HepG2 (cell line): ENCODE data around the gene NAMPT. TPM values are rescaled to one million over a fixed set of nuclear protein-coding genes. Genes with fewer than 3 reads are reported as not detected.

ENCODE experiments used
- ATAC-seq: fragments of 200-7000 bp; cut with Tn5 transposase; 3 replicates; pipeline ENCODE4 v1.9.1; 2020; ENCODE audit warnings: mild to moderate bottlenecking, moderate library complexity
- BruUV-seq: library from RNA; stranded (reverse); fragments of 400-500 nt; replicated peaks from 2 replicates; lab custom pipeline; 2021; lab: Mats Ljungman, UMichigan
- CTCF ChIA-PET: fragments of 300-600 bp; formaldehyde crosslinking; extraction: SDS; loops from one replicate; lab custom pipeline; 2021; ENCODE audit warnings: low total read pairs, inconsistent platforms, low intra/inter-chr PET ratio; lab: Yijun Ruan, JAX
- POLR2A ChIA-PET: fragments of 350-600 bp; sonication (Branson Sonifier 250); formaldehyde crosslinking; loops from one replicate; lab custom pipeline; 2020; ENCODE audit warnings: antibody characterized with exemption, inconsistent platforms; lab: Yijun Ruan, JAX
- DNase-seq: peaks from one replicate; pipeline ENCODE4 v3.0.0-alpha.2; 2015; ENCODE audit warnings: low spot score
- FAIRE-seq: peaks from 3 replicates; lab custom pipeline; 2011; peaks lifted over from hg19 to GRCh38; lab: Jason Lieb, UNC
- H2AFZ ChIP-seq: one replicate; pipeline ENCODE4 v1.6.1; 2011; ENCODE audit warnings: low read length, inconsistent platforms
- H3K27ac ChIP-seq: fragments of 300-600 bp; 3 replicates; pipeline ENCODE4 v1.8.0; 2011; ENCODE audit warnings: mixed run types, mild to moderate bottlenecking, mixed read lengths, low read length, inconsistent platforms; ENCODE audit not compliant: insufficient read depth; ENCODE audit errors: extremely low read length
- H3K27me3 ChIP-seq, 2 experiments: fragments of 200-600 bp in 1 of 2; 2 replicates in 1 of 2; 3 replicates in 1 of 2; pipeline versions ENCODE4 v1.6.0 to v1.8.0; 2011; ENCODE audit warnings: low read length in 2 of 2, mild to moderate bottlenecking in 2 of 2, moderate library complexity in 2 of 2, inconsistent platforms in 1 of 2; ENCODE audit not compliant: insufficient read depth in 2 of 2, control insufficient read depth in 1 of 2
- H3K36me3 ChIP-seq, 2 experiments: fragments of 200-600 bp in 1 of 2; replicated peaks in 1 of 2; 2 replicates in 1 of 2; 3 replicates in 1 of 2; pipeline versions ENCODE4 v1.5.1 to v1.8.0; 2011; ENCODE audit warnings: low read length in 2 of 2, inconsistent platforms in 1 of 2; ENCODE audit not compliant: insufficient read depth in 2 of 2, control insufficient read depth in 1 of 2
- H3K4me1 ChIP-seq: 2 replicates; pipeline ENCODE4 v1.5.1; 2012; ENCODE audit warnings: low read length, inconsistent platforms; ENCODE audit not compliant: insufficient read depth
- H3K4me2 ChIP-seq: 2 replicates; pipeline ENCODE4 v1.6.0; 2011; ENCODE audit warnings: low read depth, low read length, inconsistent platforms
- H3K4me3 ChIP-seq, 3 experiments: fragments of 200-600 bp in 1 of 3; sonication (generic), shearing (Covaris generic) in 1 of 3; replicated peaks in 1 of 3; 2 replicates each; pipeline ENCODE4 v1.5.1; 2011 to 2016; ENCODE audit warnings: low read length in 3 of 3, inconsistent platforms in 2 of 3, low read depth in 2 of 3, mild to moderate bottlenecking in 2 of 3, control low read depth in 1 of 3, mixed read lengths in 1 of 3; ENCODE audit not compliant: insufficient read depth in 1 of 3
- H3K79me2 ChIP-seq: one replicate; pipeline ENCODE4 v1.6.1; 2011; ENCODE audit warnings: low read length, inconsistent platforms; ENCODE audit not compliant: insufficient read depth
- H3K9ac ChIP-seq: 2 replicates; pipeline ENCODE4 v1.6.0; 2011; ENCODE audit warnings: mild to moderate bottlenecking, low read depth, low read length, inconsistent platforms; ENCODE audit not compliant: insufficient read depth
- H3K9me3 ChIP-seq: 2 replicates; pipeline ENCODE4 v1.5.1; 2012; ENCODE audit warnings: mild to moderate bottlenecking, low read length
- H4K20me1 ChIP-seq: 2 replicates; pipeline ENCODE4 v1.6.0; 2011; ENCODE audit warnings: inconsistent platforms, mild to moderate bottlenecking, low read length, moderate library complexity; ENCODE audit not compliant: insufficient read depth
- ATF1 ChIP-seq: IDR thresholded peaks from 2 replicates; pipeline ENCODE4 v1.6.1; 2016; ENCODE audit warnings: mild to moderate bottlenecking, control low read depth
- CHCHD3 ChIP-seq: sonication (generic); formaldehyde crosslinking; IDR thresholded peaks from 2 replicates; pipeline ENCODE4 v1.8.0; 2022; ENCODE audit warnings: mild to moderate bottlenecking, missing genetic modification reagents, moderate library complexity
- FOXK2 ChIP-seq: fragments of 450-650 bp; IDR thresholded peaks from 2 replicates; pipeline ENCODE4 v1.6.1; 2016
- NR2C2 ChIP-seq: sonication (generic); formaldehyde crosslinking; IDR thresholded peaks from 2 replicates; pipeline ENCODE4 v1.4.0; 2020; ENCODE audit warnings: missing genetic modification reagents, mild to moderate bottlenecking, moderate library complexity, borderline replicate concordance
- POLR2AphosphoS2 ChIP-seq: IDR thresholded peaks from 2 replicates; pipeline ENCODE4 v1.6.1; 2011; ENCODE audit warnings: low read depth, low read length, improper control_type of control experiment
- SKI ChIP-seq: fragments of 450-650 bp; IDR thresholded peaks from one replicate; pipeline ENCODE4 v1.6.1; 2018; ENCODE audit warnings: mild to moderate bottlenecking; ENCODE audit not compliant: partially characterized antibody
- SOX13 ChIP-seq, 3 experiments: fragments of 450-650 bp in 1 of 3; sonication (generic) in 1 of 3; formaldehyde crosslinking in 1 of 3; IDR thresholded peaks in 2 of 3; conservative IDR thresholded peaks in 1 of 3; 2 replicates each; pipeline versions ENCODE4 v1.5.0 to v1.6.1; 2016 to 2020; ENCODE audit warnings: antibody characterized with exemption in 1 of 3, mild to moderate bottlenecking in 1 of 3, missing compliant biosample characterization in 1 of 3, missing genetic modification reagents in 1 of 3, moderate library complexity in 1 of 3
- ZMYM4 ChIP-seq: sonication (generic); formaldehyde crosslinking; IDR thresholded peaks from 2 replicates; pipeline ENCODE4 v1.8.1; 2023; ENCODE audit warnings: mild to moderate bottlenecking, missing genetic modification reagents
- ZNF343 ChIP-seq: sonication (generic); formaldehyde crosslinking; IDR thresholded peaks from 2 replicates; pipeline ENCODE4 v1.4.0; 2020; ENCODE audit warnings: mild to moderate bottlenecking, missing genetic modification reagents
- ZNF468 ChIP-seq: sonication (generic); formaldehyde crosslinking; IDR thresholded peaks from 2 replicates; pipeline ENCODE4 v1.8.0; 2022; ENCODE audit warnings: mild to moderate bottlenecking, moderate library complexity, missing genetic modification reagents
- ZNF576 ChIP-seq: sonication (generic); formaldehyde crosslinking; IDR thresholded peaks from 2 replicates; pipeline ENCODE4 v1.4.0; 2020; ENCODE audit warnings: mild to moderate bottlenecking, missing genetic modification reagents
- ZNF652 ChIP-seq: IDR thresholded peaks from 2 replicates; pipeline ENCODE4 v1.6.1; 2016; ENCODE audit warnings: low read depth, borderline replicate concordance
- ZNF761 ChIP-seq: sonication (generic); formaldehyde crosslinking; conservative IDR thresholded peaks from 2 replicates; pipeline ENCODE4 v1.4.0; 2020; ENCODE audit warnings: mild to moderate bottlenecking, missing genetic modification reagents
- WGBS: methylation state at CpG from one replicate; pipeline ENCODE4 v1.1.6; 2017; ENCODE audit warnings: low lambda C conversion rate; 5-methylcytosine and 5-hydroxymethylcytosine counted together
- in situ Hi-C: cut with HindIII; loops from 2 replicates; pipeline ENCODE4 v1.10.0; 2017; ENCODE audit warnings: low pct_unique_long_range_greater_than_20kb; ENCODE audit not compliant: extremely low pct_ligation_motif_present
- intact Hi-C: fragments of 100-400 bp; cut with micrococcal nuclease; formaldehyde crosslinking; loops from one replicate; pipeline ENCODE4 v1.10.0; 2022; ENCODE audit not compliant: unreplicated experiment
- polyA plus RNA-seq, 8 experiments: library from polyadenylated mRNA; depleted of rRNA in 3 of 8; stranded (reverse) in 7 of 8; unstranded in 1 of 8; fragments of >200 nt; fragmentation: Illumina TruSeq in 4 of 8; extraction: Trizol in 4 of 8; gene quantifications; 2 replicates each; pipeline versions ENCODE4 v1.2.1 to v1.2.3, GENCODE V29; 2011 to 2016; ENCODE audit warnings: low read depth in 4 of 8, missing spikeins in 1 of 8, mixed read lengths in 1 of 8; ENCODE audit not compliant: insufficient read depth in 1 of 8
- total RNA-seq, 5 experiments: library from RNA; depleted of rRNA; stranded (reverse); fragments of >200 nt; fragmentation: Illumina TruSeq; extraction: Trizol; gene quantifications; 2 replicates each; pipeline ENCODE4 v1.2.3, GENCODE V29; 2016; ENCODE audit warnings: low read depth in 1 of 5
- TF ChIP-seq, protein P1 (sequence below): sonication (generic); formaldehyde crosslinking; IDR thresholded peaks from 2 replicates; pipeline ENCODE4 v1.5.0; 2020; ENCODE audit warnings: mild to moderate bottlenecking, missing genetic modification reagents
- TF ChIP-seq, protein P2 (sequence below): sonication (generic); formaldehyde crosslinking; IDR thresholded peaks from 2 replicates; pipeline ENCODE4 v1.5.1; 2020; ENCODE audit warnings: missing genetic modification reagents, mild to moderate bottlenecking, borderline replicate concordance

Gene NAMPT
- total and polyA plus RNA-seq, 2 of the 13 experiments (the other 11 are each of a cell fraction or from before 2014, with no cell fraction given): 15.8 to 67.7 TPM

- POLR2A ChIA-PET: no interaction called here
- intact Hi-C loops (no loop called here), in situ Hi-C loops (no loop called here)
- H3K9me3 ChIP-seq: no peaks in the 10 kb centered on the region
- peak; percentile 75 for ATAC-seq
- no TSS peak for BruUV-seq
- H3K36me3 ChIP-seq: no peaks in the 10 kb centered on the region
- no peaks in the 10 kb centered on the region for H4K20me1 ChIP-seq
- FAIRE-seq: no peak
- H3K27me3 ChIP-seq: peaks cover 0 to 8% of the 10 kb centered on the region in 2 experiments; a peak in 3 of 5 replicates
- TF ChIP-seq ZNF343 (CRISPR knock-in tag): no peak
- no peak for TF ChIP-seq NR2C2 (CRISPR knock-in tag)
- 0 out of 2 replicates have a peak, but pooled peaks have one; percentile 31 for TF ChIP-seq ZNF468 (CRISPR knock-in tag)
- TF ChIP-seq ZNF576 (CRISPR knock-in tag): no peak
- peak; percentile 83 for TF ChIP-seq ZNF652 (CRISPR knock-in tag)
- CTCF ChIA-PET: no interaction called here
- peaks cover 9% of the 10 kb centered on the region for H3K4me1 ChIP-seq
- H2AFZ ChIP-seq: no peak overlapping the region
- 10% methylated on average over 3 of the region's 3 CpGs for WGBS
- H3K4me3 ChIP-seq: no peak overlapping the region
- no peak overlapping the region for H3K27ac ChIP-seq
- H3K9ac ChIP-seq: no peak overlapping the region
- DNase-seq: no peak
- H3K79me2 ChIP-seq: no peaks in the 10 kb centered on the region
- H3K4me2 ChIP-seq: peak overlapping the region; percentile 60
These were observed 20.9 kb upstream of the NAMPT start for GRCh38 chr7:106305732-106306131.

GRCh38 chr7:106304568-106304967 is 19.8 kb upstream of the NAMPT start:
- Histone ChIP-seq H3K9me3 (no peaks in the 10 kb centered on the region), H3K27me3 (peaks cover 0 to 8% of the 10 kb centered on the region in 2 experiments; a peak in 3 of 5 replicates), H4K20me1 (no peaks in the 10 kb centered on the region), H3K4me2 (no peak overlapping the region), H2AFZ (no peak overlapping the region), H3K9ac (no peak overlapping the region), H3K27ac (no peak overlapping the region), H3K4me1 (peaks cover 9% of the 10 kb centered on the region), H3K4me3 (no peak overlapping the region), H3K36me3 (no peaks in the 10 kb centered on the region), H3K79me2 (no peaks in the 10 kb centered on the region)
- FAIRE-seq (no peak), ATAC-seq (no peak), DNase-seq (no peak)
- ChIA-PET POLR2A (interaction anchor here (1.1 kb wide), 1 partner anchor 20 kb away, joined by 3 read pairs; the partner anchor contains the start of gene NAMPT), CTCF (no interaction called here)
- in situ Hi-C loops (no loop called here), intact Hi-C loops (no loop called here)
- BruUV-seq: no TSS peak
- WGBS: 90% methylated on average over 1 of the region's 2 CpGs
- TF ChIP-seq, protein P1, sequence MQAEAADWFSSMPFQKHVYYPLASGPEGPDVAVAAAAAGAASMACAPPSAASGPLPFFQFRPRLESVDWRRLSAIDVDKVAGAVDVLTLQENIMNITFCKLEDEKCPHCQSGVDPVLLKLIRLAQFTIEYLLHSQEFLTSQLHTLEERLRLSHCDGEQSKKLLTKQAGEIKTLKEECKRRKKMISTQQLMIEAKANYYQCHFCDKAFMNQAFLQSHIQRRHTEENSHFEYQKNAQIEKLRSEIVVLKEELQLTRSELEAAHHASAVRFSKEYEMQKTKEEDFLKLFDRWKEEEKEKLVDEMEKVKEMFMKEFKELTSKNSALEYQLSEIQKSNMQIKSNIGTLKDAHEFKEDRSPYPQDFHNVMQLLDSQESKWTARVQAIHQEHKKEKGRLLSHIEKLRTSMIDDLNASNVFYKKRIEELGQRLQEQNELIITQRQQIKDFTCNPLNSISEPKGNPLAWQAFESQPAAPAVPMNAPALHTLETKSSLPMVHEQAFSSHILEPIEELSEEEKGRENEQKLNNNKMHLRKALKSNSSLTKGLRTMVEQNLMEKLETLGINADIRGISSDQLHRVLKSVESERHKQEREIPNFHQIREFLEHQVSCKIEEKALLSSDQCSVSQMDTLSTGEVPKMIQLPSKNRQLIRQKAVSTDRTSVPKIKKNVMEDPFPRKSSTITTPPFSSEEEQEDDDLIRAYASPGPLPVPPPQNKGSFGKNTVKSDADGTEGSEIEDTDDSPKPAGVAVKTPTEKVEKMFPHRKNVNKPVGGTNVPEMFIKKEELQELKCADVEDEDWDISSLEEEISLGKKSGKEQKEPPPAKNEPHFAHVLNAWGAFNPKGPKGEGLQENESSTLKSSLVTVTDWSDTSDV (CRISPR knock-in tag): no peak
- TF ChIP-seq, protein P2, sequence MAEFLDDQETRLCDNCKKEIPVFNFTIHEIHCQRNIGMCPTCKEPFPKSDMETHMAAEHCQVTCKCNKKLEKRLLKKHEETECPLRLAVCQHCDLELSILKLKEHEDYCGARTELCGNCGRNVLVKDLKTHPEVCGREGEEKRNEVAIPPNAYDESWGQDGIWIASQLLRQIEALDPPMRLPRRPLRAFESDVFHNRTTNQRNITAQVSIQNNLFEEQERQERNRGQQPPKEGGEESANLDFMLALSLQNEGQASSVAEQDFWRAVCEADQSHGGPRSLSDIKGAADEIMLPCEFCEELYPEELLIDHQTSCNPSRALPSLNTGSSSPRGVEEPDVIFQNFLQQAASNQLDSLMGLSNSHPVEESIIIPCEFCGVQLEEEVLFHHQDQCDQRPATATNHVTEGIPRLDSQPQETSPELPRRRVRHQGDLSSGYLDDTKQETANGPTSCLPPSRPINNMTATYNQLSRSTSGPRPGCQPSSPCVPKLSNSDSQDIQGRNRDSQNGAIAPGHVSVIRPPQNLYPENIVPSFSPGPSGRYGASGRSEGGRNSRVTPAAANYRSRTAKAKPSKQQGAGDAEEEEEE (CRISPR knock-in tag): no peak
- TF ChIP-seq SOX13 (IDR thresholded peaks at IDR 0.05) (no peak), SOX13 (CRISPR knock-in tag; conservative IDR thresholded peaks at IDR 0.05 in 1 of 2, IDR thresholded peaks at IDR 0.05 in 1 of 2) (no peak), ZMYM4 (CRISPR knock-in tag) (no peak), ZNF761 (CRISPR knock-in tag) (no peak), ATF1 (CRISPR knock-in tag) (no peak), CHCHD3 (CRISPR knock-in tag) (no peak), SKI (no peak), POLR2AphosphoS2 (no peak), FOXK2 (no peak)
